KMS-11 (cell line): ENCODE results near the gene NCK2.

Experiments
- H2AFZ ChIP-seq: fragments of 200-600 bp; sonication (generic); 2 replicates; pipeline ENCODE4 v1.6.1; 2016; ENCODE audit warnings: antibody characterized with exemption, mixed run types, low read depth
- H3K27ac ChIP-seq: fragments of 200-600 bp; sonication (generic); 2 replicates; pipeline ENCODE4 v1.6.1; 2016; ENCODE audit warnings: mild to moderate bottlenecking, mixed run types
- H3K27me3 ChIP-seq: fragments of 200-600 bp; sonication (generic); 2 replicates; pipeline ENCODE4 v1.6.1; 2017; ENCODE audit warnings: mild to moderate bottlenecking, low read depth, mixed run types, moderate library complexity; ENCODE audit not compliant: insufficient read depth
- H3K36me3 ChIP-seq: fragments of 200-600 bp; sonication (generic); 2 replicates; pipeline ENCODE4 v1.6.1; 2017; ENCODE audit warnings: mild to moderate bottlenecking, mixed run types; ENCODE audit not compliant: insufficient read depth
- H3K4me1 ChIP-seq: fragments of 200-600 bp; sonication (generic); 2 replicates; pipeline ENCODE4 v1.6.1; 2016; ENCODE audit warnings: mild to moderate bottlenecking, low read depth, mixed run types; ENCODE audit not compliant: poor library complexity, severe bottlenecking
- H3K4me2 ChIP-seq: fragments of 200-600 bp; sonication (generic); 2 replicates; pipeline ENCODE4 v1.7.0; 2016; ENCODE audit warnings: mild to moderate bottlenecking, mixed run types
- H3K4me3 ChIP-seq: fragments of 200-600 bp; sonication (generic); IDR thresholded peaks from 2 replicates; pipeline ENCODE4 v1.6.1; 2017; ENCODE audit warnings: low read depth, low read length, mixed read lengths; ENCODE audit not compliant: insufficient read depth
- H3K79me2 ChIP-seq: fragments of 200-600 bp; sonication (generic); 2 replicates; pipeline ENCODE4 v1.6.1; 2016; ENCODE audit warnings: low read depth, mixed run types; ENCODE audit not compliant: insufficient read depth
- H3K9ac ChIP-seq: fragments of 200-600 bp; sonication (generic); 2 replicates; pipeline ENCODE4 v1.6.1; 2016; ENCODE audit warnings: mild to moderate bottlenecking, mixed run types
- H4K20me1 ChIP-seq: fragments of 200-600 bp; sonication (generic); 2 replicates; pipeline ENCODE4 v1.6.1; 2016; ENCODE audit warnings: mild to moderate bottlenecking, mixed run types; ENCODE audit not compliant: insufficient read depth
- CTCF ChIP-seq: fragments of 200-600 bp; sonication (generic); conservative IDR thresholded peaks from 2 replicates; pipeline ENCODE4 v1.6.1; 2017; ENCODE audit warnings: low read depth, mild to moderate bottlenecking, antibody characterized with exemption, low read length, moderate library complexity, mixed read lengths

NCK2 gene

GRCh38 chr2:105857076-105857740, 112.5 kb downstream of the NCK2 start:
- Histone ChIP-seq H3K79me2 (no peaks in the 10 kb centered on the region), H3K9ac (no peak overlapping the region), H3K4me3 (no peak overlapping the region), H3K4me1 (no peaks in the 10 kb centered on the region), H2AFZ (no peak overlapping the region), H3K27me3 (no peaks in the 10 kb centered on the region), H4K20me1 (no peaks in the 10 kb centered on the region), H3K4me2 (no peak overlapping the region), H3K27ac (no peak overlapping the region), H3K36me3 (no peaks in the 10 kb centered on the region)
- TF ChIP-seq CTCF = no peak

GRCh38 chr2:105858868-105859693, 114.4 kb downstream of the NCK2 start:
- Histone ChIP-seq H3K9ac (no peak overlapping the region), H3K4me3 (no peak overlapping the region), H3K27ac (no peak overlapping the region), H2AFZ (no peak overlapping the region), H3K79me2 (no peaks in the 10 kb centered on the region), H3K4me2 (no peak overlapping the region), H4K20me1 (no peaks in the 10 kb centered on the region), H3K36me3 (no peaks in the 10 kb centered on the region), H3K27me3 (no peaks in the 10 kb centered on the region), H3K4me1 (no peaks in the 10 kb centered on the region)
- no peak for TF ChIP-seq CTCF

GRCh38 chr2:105859694-105859951, 114.9 kb downstream of the NCK2 start:
- no peak for TF ChIP-seq CTCF
- no peak overlapping the region for H3K9ac ChIP-seq
- no peaks in the 10 kb centered on the region for H3K27me3 ChIP-seq
- H3K4me1 ChIP-seq = no peaks in the 10 kb centered on the region
- H3K27ac ChIP-seq = no peak overlapping the region
- no peak overlapping the region for H2AFZ ChIP-seq
- H3K4me2 ChIP-seq = no peak overlapping the region
- no peaks in the 10 kb centered on the region for H4K20me1 ChIP-seq
- H3K4me3 ChIP-seq = no peak overlapping the region
- H3K79me2 ChIP-seq = no peaks in the 10 kb centered on the region
- H3K36me3 ChIP-seq = no peaks in the 10 kb centered on the region

- H3K36me3 ChIP-seq = no peaks in the 10 kb centered on the region
- H3K4me1 ChIP-seq = no peaks in the 10 kb centered on the region
- no peak overlapping the region for H3K9ac ChIP-seq
- no peaks in the 10 kb centered on the region for H4K20me1 ChIP-seq
- no peaks in the 10 kb centered on the region for H3K27me3 ChIP-seq
- H2AFZ ChIP-seq = no peak overlapping the region
- no peak overlapping the region for H3K4me2 ChIP-seq
- no peak overlapping the region for H3K27ac ChIP-seq
- no peaks in the 10 kb centered on the region for H3K79me2 ChIP-seq
- H3K4me3 ChIP-seq = no peak overlapping the region
- no peak for TF ChIP-seq CTCF
Observed at GRCh38 chr2:105860567-105860966, 115.9 kb downstream of the NCK2 start.
